Fibroblast of skin of right biceps (primary cell): ENCODE data around the gene MTHFR.

ENCODE experiments used
- DNase-seq: peaks from one replicate; pipeline ENCODE4 v3.0.0-alpha.2; 2013

The MTHFR gene

GRCh38 chr1:11752359-11753088 lies 53.2 kb downstream of the MTHFR start:
- DNase-seq = no peak

- no peak for DNase-seq
These were observed 54.7 kb downstream of the MTHFR start for GRCh38 chr1:11751087-11751486.

- DNase-seq = no peak
These were observed 55.8 kb downstream of the MTHFR start for GRCh38 chr1:11749996-11750395.

DNA sequence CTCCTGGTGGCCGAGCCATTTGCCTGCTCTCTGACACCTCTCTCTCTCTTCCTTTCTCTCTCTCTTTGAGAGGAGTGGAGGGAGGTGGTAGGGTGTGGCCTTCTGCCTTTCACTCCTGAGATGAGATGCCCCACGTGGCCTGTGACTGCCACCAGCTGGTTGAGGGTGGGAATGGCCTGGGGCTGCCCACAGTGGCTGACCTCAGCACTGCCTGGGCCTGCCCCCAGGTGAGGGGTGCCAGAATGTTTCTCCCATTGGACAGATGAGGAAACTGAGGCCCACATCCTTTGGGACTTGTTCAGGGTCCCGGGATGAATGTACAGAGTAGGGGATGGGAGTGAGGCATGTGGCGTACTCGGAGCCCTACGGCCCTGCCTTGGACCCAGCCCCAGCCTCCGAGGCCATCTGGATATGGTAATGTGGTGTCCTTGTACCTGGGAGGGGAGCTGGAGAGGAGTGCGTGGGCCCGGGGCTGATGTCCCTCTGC lies 56.5 kb downstream of the MTHFR start:
- peak; percentile 8 for DNase-seq

GRCh38 chr1:11748294-11749202 lies 57.2 kb downstream of the MTHFR start:
- DNase-seq = no peak

DNA sequence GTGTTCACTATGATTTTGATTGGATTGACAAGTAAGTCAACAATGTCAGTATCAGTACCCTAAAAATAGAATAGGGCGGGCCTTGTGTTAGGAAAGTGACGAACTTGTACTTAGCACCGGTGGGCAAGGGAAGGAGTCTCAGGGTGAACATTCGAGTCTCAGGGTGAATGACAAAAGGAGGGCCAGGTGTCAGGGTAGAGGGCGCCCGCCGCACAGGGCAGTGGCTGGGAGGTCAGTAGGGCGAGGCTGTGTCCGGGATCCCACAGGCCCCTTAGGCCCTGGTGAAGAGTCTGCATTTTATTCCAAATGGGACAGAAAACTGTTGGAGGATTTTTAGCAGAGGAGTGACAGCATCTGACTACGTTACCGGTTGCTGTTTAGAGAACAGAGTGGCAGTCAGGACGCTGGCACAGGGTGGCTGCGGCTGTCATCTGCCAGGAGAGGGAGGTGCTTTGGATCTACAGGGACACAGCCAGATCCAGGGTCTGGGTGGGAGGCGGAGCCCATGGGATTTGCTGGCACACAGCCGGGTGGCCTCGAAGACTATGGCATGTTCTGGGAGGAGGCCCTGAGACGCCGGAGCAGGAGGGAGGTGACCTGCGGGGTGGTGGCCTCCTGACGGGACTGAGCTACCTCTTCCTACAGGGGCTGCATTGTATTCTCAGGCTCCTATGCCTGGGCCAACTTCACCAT lies 58.8 kb downstream of the MTHFR start:
- no peak for DNase-seq

DNA sequence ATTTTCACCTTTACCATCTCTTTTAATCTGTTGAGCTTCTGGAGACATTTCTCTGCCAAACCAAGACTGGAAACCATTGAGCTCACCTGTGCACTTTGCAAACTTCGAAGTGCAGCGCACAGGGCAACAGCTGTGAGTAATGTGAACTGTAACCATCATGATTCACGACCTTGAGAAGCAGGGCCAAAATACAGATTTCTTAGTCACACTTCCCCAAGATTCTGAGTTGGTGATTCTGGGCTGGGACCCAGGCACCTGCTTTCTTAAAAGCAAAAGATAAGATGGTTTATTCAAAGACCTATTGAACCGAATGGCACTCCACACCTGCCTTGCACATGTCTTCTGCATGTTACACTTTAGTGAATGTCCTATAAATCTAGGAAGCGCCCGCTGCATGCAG lies 59.7 kb downstream of the MTHFR start:
- no peak for DNase-seq

- DNase-seq = no peak
These were observed 61.5 kb downstream of the MTHFR start for GRCh38 chr1:11744287-11744686.

DNA sequence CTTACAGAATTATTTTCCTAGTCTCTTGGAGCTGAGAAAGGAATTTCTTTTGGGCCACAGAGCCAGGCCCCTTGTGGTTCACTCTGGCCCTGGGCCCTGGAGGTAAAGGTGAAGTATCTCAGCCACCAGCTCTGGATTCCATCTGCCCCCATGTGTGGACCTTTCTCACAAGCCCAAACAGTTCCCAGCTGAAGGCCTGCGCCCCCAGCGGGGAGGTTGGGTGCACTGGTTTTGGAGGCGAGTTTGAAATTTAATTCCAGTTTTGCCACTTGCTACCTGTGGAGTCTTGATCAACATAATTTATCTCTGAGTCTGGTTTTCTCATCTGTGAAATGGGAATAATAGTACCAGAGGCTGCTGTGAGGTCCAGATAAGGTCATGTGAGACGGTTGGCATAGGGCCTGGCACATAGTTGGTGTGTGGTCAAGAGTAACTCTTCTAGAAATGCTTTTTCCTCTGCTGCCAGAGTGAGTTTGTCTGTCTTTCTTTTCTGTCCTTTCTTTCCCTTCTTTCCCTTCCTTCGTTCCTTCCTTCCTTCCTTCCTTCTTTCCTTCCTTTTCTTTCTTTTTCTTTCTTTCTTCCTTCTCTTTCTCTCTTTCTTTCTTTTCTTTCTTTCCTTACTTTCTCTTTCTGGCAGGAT lies 63.7 kb downstream of the MTHFR start:
- DNase-seq = no peak

DNA sequence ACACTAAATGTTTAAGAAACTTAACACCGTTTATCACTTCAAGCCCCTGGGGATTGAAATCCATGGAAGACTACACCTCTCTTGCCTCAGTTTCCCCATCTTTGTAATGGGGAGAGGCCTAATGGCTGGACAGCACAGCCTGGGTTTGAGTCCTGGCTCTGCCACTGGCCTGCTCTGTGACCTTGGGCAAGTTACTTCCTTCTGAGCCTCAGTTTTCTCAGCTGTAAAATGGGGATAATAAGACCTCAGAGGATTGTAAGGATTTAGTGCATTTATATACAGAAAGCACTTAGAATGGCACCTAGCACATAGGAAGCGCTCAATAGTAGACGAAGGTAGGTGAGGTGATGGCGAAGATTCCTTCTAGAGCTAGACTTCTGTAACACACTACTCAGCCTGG lies 64.3 kb downstream of the MTHFR start:
- DNase-seq = no peak

GRCh38 chr1:11740258-11741192 lies 65.2 kb downstream of the MTHFR start:
- DNase-seq = no peak

GRCh38 chr1:11738783-11739182 lies 67.0 kb downstream of the MTHFR start:
- no peak for DNase-seq

- DNase-seq = no peak
These were observed 67.7 kb downstream of the MTHFR start for GRCh38 chr1:11738096-11738495.

DNA sequence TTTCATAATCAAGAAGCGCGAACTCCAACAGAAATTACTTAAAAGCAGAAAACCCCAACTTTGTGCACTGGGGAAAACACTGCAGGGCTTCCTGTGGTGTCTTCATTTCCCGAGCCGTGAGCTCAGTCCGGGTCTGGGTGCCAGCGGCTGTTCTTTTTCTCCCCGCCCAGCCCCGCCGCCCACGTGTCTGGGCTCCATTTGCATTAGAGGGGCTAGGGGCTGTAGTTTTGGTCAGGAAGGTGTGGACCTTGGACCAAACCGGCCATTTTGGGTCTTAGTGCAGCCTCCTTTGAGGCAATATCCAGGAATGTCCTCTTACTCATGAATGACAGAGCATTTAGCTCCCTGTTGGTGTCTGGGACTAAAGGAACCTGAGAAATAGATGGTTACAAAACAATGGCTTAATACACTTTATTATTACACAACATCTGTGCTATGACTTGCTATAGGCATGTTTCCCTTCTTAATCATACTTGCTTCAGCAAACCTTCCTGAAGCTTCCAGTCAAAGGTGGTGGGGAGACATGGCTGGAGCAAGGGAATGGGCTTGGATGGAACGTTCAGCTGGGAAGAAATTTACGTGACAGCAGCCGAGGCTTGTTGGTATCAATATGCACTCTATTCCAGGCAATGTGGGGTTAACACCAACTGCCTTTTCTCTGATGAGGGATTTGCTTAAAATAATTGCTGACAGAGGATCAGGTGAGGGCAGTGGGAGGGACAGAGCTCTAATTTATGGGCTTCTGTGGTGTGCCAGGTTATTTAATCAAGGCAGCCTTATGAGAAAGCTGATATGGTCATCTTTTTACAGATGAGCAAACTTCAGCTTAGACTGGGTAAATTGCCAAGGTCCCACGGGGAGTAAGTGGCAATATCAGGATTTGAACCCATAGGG lies 68.8 kb downstream of the MTHFR start:
- DNase-seq = peak; percentile 76

DNA sequence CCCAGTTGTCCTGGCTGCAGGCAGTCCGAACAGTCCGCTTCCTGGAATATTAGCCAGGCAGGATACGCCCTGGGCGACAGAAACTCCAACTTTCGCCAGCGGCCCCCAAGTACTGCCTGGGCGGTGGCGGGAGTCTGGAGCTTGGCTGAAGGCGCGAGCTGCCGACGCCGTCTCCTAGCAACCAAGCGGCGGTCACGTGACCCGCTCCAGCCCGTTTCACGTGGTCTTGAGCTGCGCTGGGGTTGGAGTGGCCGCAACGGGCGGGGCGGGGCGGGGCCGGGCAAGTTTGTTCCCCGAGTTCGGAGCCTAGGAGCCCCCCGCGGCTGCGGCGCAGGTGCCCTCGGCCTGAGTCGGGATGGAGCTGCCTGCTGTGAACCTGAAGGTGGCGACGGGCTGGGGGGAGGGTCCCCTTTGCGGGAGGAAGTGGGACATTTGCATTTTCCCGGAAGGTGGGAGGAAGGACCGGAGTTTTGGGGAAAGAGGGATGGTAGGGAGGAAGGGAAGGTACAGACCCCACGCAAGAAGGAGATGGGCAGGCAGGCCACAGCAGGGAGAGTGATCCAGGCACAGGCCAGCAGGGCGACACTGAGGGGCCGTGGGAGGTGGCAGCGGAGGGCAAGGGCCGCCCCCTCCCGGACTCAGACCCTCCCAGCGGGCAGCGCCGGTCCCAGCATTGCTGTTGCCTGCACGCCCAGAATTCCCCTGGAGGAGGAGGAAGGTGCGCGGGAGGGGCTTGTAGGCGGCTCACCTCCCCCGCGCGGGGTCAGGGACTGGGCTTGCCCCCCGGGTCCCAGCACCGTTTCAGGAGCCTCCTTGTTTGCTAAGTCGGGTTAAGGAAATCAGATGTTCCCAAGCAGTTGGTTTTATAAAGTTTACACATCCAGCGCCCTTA lies 69.7 kb downstream of the MTHFR start, which contains the start of gene AGTRAP:
Gene AGTRAP, plus strand, starts transcription at position 283 of the 892 bp plus-strand sequence. Its CDS starts 73 bp downstream, at position 356.
- peak; percentile 87 for DNase-seq
